Measurements from ENCODE around the gene HSPA4.
"Not testable (repeated sequence)": the region's sequence is repeated elsewhere in the genome, so short reads cannot be mapped to it uniquely, and the experiment has no call there.

Gene HSPA4

GRCh38 chr5:133085171-133085570, 33.4 kb downstream of the HSPA4 start:
- intact Hi-C loops (cut with DNase I); DNase-seq: not testable (repeated sequence)

- intact Hi-C loops (cut with DNase I) = no loop called here
- DNase-seq = no peak
Measured at GRCh38 chr5:133086366-133086875, 34.6 kb downstream of the HSPA4 start.

GRCh38 chr5:133088064-133088463, 36.3 kb downstream of the HSPA4 start:
- no peak for DNase-seq
- intact Hi-C loops (cut with DNase I) = no loop called here

DNA sequence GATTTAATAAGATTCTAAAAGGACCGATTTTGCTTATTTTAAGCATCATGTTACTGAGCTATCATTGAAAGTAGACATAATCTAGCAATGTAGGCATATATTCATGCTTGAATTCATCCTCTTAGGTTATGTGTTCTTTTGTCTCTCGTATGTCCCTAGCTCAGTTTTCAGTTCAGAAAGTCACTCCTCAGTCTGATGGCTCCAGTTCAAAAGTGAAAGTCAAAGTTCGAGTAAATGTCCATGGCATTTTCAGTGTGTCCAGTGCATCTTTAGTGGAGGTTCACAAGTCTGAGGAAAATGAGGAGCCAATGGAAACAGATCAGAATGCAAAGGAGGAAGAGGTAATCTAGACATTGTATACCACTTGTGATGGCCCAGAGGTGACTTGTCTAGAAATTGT, 39.2 kb downstream of the HSPA4 start:
- intact Hi-C loops (cut with DNase I) = no loop called here
- DNase-seq = no peak

GRCh38 chr5:133106343-133106742, 54.5 kb downstream of the HSPA4 start:
- DNase-seq = no peak

GRCh38 chr5:133106761-133107572, 55.2 kb downstream of the HSPA4 start:
- DNase-seq = peak in 1 of 10 donors; percentile 27
- intact Hi-C loops (cut with DNase I) = no loop called here

More at GRCh38 chr5:133106343-133106742, 54.5 kb downstream of the HSPA4 start:
- intact Hi-C loops (cut with DNase I) = no loop called here

DNA sequence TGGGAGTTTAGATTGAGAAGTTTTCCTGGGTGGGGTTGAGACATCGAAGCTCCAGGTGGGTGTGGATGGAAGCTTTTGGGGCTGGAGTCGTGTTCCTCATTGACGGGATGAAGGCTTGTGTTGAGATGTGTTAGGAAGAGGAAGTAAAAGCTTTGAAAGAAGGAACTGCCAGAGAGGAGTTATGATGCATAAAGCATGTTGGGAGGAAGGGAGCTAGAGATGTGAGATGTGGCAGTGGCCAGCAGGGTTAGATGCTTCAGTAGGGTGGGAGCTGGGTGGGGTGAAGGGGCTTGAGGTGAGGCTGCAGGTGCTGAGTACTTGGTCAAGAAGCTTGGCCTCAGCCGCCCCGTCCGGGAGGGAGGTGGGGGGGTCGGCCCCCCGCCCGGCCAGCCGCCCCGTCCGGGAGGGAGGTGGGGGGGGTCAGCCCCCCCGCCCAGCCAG, 56.7 kb downstream of the HSPA4 start:
- DNase-seq = no peak
- intact Hi-C loops (cut with DNase I) = no loop called here

- DNase-seq = no peak
- intact Hi-C loops (cut with DNase I) = loop anchor here (5.0 to 10.0 kb wide), 2 partner anchors 137 to 835 kb away; no protein-coding TSS in a partner anchor
Measured at GRCh38 chr5:133109655-133110483, 58.1 kb downstream of the HSPA4 start.

DNA sequence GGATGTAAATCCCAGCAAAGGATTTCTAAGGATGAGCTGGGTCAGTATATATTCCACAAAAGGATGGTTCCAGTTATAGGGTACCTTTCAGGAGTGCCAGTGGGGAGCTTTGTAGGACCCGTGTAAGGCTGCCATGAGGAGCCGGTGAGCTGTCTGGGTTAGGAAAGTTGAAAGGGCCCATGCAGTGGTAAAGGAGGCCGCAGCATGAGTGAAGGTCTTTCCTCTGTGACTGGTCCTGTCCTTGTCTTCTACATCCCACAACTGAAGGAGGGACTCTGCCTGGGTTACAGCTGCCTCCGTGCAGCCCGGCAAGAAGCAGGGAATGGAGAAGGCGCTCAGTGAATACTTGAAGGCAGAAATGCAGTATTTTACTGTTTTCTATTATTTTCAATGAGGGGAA, 58.9 kb downstream of the HSPA4 start:
- no peak for DNase-seq
- intact Hi-C loops (cut with DNase I) = loop anchor here (1.0 to 10.0 kb wide), 3 partner anchors 137 to 834 kb away; no protein-coding TSS in a partner anchor

GRCh38 chr5:133111299-133111698, 59.5 kb downstream of the HSPA4 start:
- intact Hi-C loops (cut with DNase I) = loop anchor here (1.0 to 10.0 kb wide), 3 partner anchors 136 to 834 kb away; no protein-coding TSS in a partner anchor
- DNase-seq = peak; percentile 70 to 98 (median 86)

- no peak for DNase-seq
- intact Hi-C loops (cut with DNase I) = loop anchor here (5.0 to 10.0 kb wide), 2 partner anchors 135 to 833 kb away; no protein-coding TSS in a partner anchor
Measured at GRCh38 chr5:133112026-133112660, 60.3 kb downstream of the HSPA4 start.

DNA sequence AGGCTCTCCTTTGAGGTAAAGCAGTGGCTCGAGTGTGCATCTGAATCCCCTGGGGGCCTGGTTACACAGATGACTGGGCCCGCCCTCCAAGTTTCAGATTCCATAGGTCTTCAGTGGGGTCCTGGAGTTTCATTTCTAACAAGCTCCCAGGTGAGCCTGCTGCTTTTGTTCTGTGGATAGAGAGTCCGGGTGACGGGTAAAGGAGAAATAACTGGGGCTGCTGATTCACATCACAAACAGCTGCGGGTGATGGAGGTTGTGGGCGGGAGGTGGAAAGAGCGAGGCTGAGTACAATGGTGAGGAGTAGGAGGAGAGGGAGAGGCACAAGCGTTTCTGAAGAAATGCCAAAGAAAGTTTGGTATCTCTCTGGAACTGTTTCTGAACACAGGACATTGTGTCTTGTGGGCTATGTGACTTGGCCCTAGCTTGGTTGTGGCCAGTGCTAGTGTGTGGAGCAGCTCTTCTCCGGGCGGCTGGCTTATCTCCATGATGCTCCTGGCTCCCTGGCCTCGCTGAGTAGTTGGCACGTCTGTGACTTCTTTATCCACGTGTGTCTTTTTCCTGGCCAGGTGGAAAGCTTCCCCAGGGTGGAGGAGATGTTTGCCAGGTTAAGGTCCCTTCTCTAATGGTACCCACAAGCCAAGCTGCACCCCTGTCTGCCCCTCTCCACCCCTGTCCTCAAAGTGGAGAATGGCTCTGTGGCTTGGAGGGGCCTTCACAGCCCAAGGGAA, 61.7 kb downstream of the HSPA4 start:
- intact Hi-C loops (cut with DNase I) = loop anchor here (5.0 to 10.0 kb wide), 2 partner anchors 134 to 831 kb away; no protein-coding TSS in a partner anchor

GRCh38 chr5:133114166-133114932, 62.5 kb downstream of the HSPA4 start:
- intact Hi-C loops (cut with DNase I) = loop anchor here (5.0 to 10.0 kb wide), 2 partner anchors 133 to 830 kb away; no protein-coding TSS in a partner anchor
- DNase-seq = peak in 1 of 10 donors; percentile 37

More for the DNA sequence above, 61.7 kb downstream of the HSPA4 start:
- peak in 5 of 10 donors; percentile 26 to 84 (median 33) for DNase-seq

DNA sequence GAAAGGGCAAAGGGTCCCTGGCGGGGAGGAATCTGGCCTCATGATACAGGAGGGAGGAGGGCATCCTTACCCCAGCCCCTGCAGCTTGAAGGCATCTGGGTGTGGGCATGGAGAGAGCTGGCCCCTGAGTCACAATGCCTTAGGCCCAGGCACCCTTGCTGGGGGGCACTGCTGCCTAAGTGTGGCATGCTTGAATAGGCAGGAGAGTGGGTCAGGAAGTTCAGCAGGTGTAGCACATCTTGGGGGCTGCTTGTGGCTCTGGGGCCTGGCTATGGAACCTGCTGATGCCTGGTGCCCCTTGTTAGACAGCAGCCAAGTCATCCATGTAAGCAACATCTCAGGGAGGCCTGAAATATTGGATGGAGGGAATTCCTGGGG, 63.1 kb downstream of the HSPA4 start:
- intact Hi-C loops (cut with DNase I) = loop anchor here (5.0 to 10.0 kb wide), 2 partner anchors 132 to 830 kb away; no protein-coding TSS in a partner anchor
- peak in 1 of 10 donors; percentile 46 for DNase-seq

GRCh38 chr5:133116601-133117000, 64.8 kb downstream of the HSPA4 start:
- DNase-seq = no peak

GRCh38 chr5:133117166-133117911, 65.5 kb downstream of the HSPA4 start:
- intact Hi-C loops (cut with DNase I) = loop anchor here (10.0 kb wide), 1 partner anchor 827 kb away; no protein-coding TSS in a partner anchor

More at GRCh38 chr5:133116601-133117000, 64.8 kb downstream of the HSPA4 start:
- intact Hi-C loops (cut with DNase I) = loop anchor here (10.0 kb wide), 1 partner anchor 828 kb away; no protein-coding TSS in a partner anchor

GRCh38 chr5:133117912-133118445, 66.2 kb downstream of the HSPA4 start:
- intact Hi-C loops (cut with DNase I) = loop anchor here (10.0 kb wide), 1 partner anchor 827 kb away; no protein-coding TSS in a partner anchor
- DNase-seq = peak in 1 of 10 donors; percentile 52

More at GRCh38 chr5:133117166-133117911, 65.5 kb downstream of the HSPA4 start:
- DNase-seq = peak in 1 of 10 donors; percentile 58

Data from posterior cingulate gyrus (tissue), 11 donors.